ENCODE data around the gene MBD5.

MBD5 gene

GRCh38 chr2:148306027-148306426 lies 285.1 kb downstream of the MBD5 start:
- DNase-seq: no peak

DNA sequence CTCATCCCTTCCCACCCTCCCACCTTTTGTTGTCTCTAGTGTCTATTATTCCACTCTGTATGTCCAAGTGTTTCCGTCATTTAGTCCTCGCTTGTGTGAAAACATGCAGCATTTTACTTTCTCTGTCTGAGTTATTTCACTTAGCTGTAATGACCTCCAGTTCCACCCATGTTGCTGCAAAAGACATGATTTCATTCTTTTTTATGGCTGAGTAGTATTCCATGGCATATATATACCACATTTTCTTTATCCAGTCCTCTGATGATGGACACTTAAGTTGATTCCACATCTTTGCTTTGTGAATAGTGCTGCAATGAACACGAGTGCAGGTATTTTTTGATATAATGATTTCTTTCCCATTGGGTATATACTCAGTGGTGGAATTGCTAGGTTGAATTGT lies 296.7 kb downstream of the MBD5 start:
- DNase-seq: no peak

DNA sequence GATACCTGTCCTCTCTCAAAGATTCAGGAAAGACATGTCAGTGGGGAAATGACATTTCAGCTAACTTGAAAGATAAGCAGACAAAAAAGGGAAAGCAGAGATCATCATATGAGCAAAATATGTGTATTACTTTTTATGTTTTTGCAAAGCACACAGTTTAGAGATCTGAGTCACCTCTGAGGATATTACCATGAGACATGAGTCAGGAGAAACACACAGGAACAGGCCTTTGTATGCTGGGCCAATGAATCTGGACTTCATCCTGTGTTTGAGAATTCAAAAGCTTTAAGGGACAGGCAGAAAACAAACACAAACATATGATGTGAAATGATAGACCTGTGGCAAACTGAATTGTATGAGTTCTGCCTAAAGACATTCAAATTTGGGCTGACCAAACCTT lies 317.6 kb downstream of the MBD5 start:
- DNase-seq: no peak

DNA sequence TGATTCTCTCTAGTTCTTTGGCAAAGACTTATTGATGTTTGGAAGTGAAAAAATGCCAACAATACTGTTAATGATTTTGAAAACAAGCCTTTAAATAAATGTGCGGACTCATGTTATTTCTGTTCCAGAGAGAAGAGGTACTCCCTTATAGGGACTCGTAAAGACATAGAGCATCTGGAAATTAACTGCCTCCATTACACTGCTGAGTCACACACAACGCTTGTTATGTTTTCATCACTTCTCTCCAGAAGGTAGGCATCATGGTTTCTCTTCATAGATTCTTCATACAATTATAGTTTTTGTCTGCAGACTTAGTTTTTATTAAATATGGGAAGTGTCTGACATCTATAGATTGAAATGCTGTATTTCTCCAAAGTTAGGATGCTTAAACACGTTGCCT lies 321.2 kb downstream of the MBD5 start:
- DNase-seq: no peak

GRCh38 chr2:148350199-148350598 lies 329.3 kb downstream of the MBD5 start:
- DNase-seq: no peak

DNA sequence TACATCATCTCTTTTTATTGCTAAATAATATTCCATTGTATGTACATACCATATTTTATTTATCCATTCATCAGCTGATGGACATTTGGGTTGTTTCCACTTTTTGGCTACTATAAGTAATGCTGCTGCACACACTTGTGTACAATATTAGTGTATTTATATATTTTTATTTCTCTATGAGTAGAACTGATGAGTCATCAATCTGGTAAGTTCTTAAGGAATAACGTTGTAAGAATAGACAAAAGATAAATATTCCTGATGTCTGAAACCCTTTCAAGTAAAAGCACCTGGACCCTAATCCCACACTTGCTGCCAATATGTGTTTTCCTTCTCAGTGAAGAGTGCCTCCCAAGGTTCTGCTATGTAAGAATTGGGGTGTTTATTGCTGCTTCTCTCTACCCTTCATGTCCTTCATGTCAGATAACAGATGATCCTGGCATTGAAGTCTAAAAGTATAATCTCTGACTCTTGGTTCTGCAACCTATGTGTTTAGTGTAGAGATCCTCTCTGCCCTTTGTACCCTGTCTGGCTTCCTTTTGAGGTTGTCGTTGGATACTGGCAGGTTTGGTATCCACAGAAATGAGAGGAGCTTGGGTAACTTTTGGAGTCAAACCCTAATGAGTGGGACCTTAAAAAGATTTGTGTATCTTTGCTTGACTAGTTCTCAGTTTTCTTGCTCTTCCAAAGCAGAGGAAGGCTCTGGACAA lies 330.7 kb downstream of the MBD5 start:
- no peak for DNase-seq

GRCh38 chr2:148358375-148358774 lies 337.5 kb downstream of the MBD5 start:
- DNase-seq: no peak

- no peak for DNase-seq
Observed at GRCh38 chr2:148360662-148361061, 339.8 kb downstream of the MBD5 start.

DNA sequence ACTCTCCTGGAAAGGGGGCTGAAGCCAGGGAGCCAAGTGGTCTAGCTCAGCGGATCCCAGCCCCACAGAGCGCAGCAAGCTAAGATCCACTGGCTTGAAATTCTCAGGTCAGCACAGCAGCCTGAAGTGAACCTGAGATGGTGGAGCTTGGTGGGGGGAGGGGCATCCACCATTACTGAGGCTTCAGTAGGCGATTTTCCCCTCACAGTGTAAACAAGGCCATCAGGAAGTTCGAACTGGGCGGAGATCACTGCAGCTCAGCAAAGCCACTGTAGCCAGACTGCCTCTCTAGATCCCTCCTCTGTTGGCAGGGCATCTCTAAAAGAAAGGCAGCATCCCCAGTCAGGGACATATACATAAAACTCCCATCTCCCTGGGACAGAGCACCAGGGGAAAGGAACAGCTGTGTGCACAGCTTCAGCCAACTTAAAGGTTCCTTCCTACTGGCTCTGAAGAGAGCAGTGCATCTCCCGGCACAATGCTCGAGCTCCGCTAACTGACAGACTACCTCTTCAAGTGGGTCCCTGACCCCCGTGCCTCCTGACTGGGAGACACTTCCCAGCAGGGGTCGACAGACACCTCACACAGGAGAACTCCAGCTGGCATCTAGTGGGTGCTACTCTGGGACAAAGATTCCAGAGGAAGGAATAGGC lies 341.4 kb downstream of the MBD5 start:
- no peak for DNase-seq

DNA sequence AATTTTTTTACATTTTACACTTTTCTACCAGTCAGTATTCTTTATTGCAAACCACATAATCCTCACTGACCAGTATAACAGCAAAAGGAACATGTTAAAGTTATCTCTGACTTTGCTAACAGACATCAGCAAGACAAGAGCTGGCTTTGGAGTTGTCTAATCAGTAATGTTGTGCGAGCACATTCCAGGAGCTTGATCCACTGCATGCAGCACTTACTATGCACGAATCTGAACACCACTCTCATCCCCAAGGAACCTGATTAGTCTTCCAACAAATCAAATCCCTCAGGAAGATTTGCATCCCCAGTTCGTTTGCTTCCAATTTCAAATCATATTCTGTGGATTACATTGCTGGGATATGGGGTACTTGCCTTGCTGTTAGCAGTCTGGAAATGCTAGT lies 354.3 kb downstream of the MBD5 start:
- no peak for DNase-seq

DNA sequence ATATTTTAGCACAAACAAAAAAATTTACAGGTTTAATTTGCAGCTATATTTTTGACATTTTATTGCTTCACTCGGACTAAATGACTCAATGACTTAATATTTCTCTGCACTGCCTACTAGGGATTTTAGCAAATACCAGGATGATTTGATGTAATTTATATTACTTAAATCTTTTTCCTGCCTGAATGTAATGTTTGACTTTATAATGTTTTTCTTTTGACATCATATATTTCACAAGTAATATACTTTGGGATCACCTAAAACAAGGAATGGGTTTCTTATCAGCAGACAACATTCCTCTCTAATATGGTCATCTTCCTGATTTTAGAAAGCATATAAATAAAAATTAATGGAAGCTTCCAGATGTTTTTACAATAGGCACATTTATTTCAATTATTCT lies 370.4 kb downstream of the MBD5 start:
- no peak for DNase-seq

- DNase-seq: no peak
Observed at GRCh38 chr2:148402786-148403185, 381.9 kb downstream of the MBD5 start.

- DNase-seq: no peak
Observed at GRCh38 chr2:148410899-148411298, 390.0 kb downstream of the MBD5 start.

GRCh38 chr2:148416248-148416647 lies 395.4 kb downstream of the MBD5 start:
- no peak for DNase-seq

DNA sequence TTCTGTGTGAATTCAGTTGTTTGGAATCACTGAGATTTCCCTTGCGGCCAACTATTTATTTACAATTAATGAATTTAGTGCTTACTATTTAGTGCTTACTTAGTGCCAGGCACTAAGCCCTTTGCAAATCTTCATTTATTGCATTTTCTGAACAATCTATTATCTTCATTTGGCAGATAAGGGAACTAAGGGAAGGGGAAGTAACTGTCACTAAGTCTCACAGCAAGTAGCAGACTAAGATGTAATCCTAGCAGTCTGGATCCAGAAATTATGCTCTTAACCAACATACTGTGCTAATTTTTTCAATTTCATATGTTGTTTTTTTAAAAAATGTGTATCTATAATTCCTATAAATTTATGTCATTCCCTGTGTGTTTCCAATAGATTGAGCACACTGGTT lies 409.2 kb downstream of the MBD5 start:
- DNase-seq: no peak

GRCh38 chr2:148447877-148448276 lies 427.0 kb downstream of the MBD5 start:
- no peak for DNase-seq

DNA sequence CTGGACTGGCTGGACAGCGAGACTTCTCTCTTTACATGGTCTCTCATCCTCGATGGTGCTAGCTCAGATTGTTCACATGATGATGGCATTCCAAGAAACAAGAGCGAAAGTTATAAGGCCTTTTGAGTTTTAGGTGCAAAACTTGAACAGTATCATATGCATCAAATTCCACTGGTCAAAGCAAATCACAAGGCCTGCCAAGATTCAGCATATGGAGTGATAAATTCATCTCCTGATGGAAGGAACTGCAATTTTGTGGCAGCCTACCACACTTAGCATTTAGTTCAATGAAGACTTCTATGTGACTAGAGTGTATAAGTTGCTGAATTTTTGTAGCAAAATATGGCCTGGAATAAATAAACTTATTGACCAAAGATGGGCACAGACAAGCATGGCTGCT lies 429.6 kb downstream of the MBD5 start:
- no peak for DNase-seq

DNA sequence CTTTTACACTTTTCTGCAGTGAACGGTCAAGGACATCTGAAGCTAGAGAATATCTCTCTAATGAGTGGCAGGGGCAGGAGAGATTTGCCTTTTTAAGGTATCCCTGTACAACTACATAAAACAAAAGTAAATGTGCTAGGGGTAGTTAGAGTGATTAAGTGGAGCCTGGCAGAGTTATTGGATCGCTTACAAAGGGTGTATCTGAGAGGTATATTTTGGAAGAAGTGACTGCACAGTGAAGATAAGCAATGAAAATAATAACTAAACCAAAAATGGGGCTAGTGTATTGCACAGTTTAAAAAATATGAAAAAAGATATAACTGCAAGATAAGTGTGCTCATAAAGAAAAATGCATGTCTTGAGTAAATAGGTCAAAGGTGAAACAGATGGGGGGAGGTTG lies 430.2 kb downstream of the MBD5 start:
- no peak for DNase-seq

- DNase-seq: no peak
Observed at GRCh38 chr2:148455791-148456190, 434.9 kb downstream of the MBD5 start.

GRCh38 chr2:148458171-148458570 lies 437.3 kb downstream of the MBD5 start:
- no peak for DNase-seq

DNA sequence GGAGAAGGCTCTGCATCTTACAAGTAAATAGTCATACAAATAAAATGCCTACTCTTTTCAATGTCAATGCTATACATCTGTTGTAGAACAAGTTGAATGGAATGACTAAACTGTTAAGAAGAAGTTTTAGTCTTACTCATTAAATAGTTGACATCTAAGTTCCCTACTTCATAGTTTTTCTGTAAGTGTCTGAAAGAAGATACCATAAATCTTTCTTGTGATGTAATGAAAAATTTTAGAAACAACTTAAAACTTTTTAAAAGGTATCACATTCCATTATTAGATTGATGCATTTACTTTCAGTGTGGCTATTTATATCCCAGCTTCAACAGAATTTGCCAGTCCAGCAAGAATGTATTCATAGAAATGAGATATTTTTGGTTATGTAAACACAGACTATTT lies 438.5 kb downstream of the MBD5 start:
- no peak for DNase-seq

- DNase-seq: no peak
Observed at GRCh38 chr2:148461876-148462275, 441.0 kb downstream of the MBD5 start.

GRCh38 chr2:148475626-148476025 lies 454.7 kb downstream of the MBD5 start:
- no peak for DNase-seq

DNA sequence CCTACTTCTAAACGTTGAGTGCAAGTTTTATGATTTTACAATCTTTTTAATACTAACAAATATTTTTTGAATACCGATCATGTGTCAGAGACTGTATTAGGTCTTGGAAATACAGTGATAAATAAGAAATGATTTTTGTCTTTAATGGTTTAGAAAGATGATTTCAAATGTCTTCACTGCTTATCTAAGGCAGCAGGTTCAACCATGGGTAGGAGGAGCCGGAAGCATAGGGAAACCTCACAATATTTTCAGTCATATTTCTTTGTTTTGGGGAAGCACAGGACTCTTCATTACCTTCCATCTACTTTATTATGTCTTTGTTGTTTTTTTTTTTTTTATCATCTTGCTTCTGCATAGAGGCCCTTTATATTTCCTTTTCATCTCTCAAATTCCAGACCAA lies 458.5 kb downstream of the MBD5 start:
- DNase-seq: no peak

- DNase-seq: no peak
Observed at GRCh38 chr2:148483665-148484064, 462.8 kb downstream of the MBD5 start.

All from effector CD4-positive, alpha-beta T cell (primary cell).